Measurements from ENCODE around the gene ESPNL.

Gene ESPNL

DNA sequence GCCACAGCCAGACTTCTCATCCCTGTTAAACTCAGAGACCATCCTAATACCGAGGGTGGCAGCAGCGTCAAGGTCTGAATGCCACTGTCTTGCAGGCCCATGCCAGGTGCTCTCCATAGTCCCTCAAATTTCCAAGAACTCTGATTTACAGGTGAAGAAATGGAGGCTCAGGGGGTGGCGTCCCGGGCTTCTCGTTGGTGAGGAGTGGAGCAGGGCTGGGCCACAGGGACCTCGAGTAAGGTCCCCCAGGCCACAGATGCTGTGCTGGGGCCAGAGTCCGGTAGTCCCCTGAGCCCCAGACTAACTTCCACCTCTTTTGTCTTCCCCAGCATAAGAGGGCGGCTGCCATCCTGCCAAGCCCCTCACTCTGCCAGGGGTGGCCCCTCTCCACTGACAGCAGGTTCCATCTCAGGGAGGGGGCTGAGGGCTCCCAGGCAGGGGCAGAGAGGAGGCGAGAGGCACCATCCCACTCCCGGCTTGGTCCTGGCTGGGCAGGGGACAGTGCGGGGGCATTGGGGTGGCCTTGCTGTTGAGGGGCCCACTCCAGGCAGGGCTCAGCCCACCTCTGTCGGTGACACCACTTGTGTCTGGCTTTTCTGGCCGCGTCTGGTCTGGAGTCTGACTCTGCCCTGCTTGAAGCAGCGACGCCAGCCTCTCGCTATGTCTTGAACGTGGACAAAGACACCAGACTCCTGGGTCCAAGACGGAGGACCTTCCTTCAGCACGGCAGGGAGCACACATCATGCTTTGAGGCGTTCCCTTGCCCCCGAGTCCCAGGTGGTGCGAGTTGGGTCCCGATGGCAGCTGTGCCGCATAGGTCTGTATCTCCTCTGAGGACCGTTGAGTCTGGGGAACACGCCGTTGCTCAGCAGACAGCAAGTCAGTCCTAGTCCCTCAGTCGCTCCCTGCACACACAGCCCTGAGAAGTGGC, 22.4 kb downstream of the ESPNL start:
- Mint-ChIP-seq H3K4me1 (ENCODE audit: low read depth) (no peaks in the 10 kb centered on the region), H3K9me3 (no peaks in the 10 kb centered on the region), H3K4me3 (no peak overlapping the region), H3K36me3 (ENCODE audit: low read depth) (no peaks in the 10 kb centered on the region), H3K27me3 (ENCODE audit: low read depth) (peaks cover 3% of the 10 kb centered on the region), H3K27ac (no peak overlapping the region)

- H3K36me3 Mint-ChIP-seq (ENCODE audit: low read depth): no peaks in the 10 kb centered on the region
- no peak overlapping the region for H3K4me3 Mint-ChIP-seq
- no peaks in the 10 kb centered on the region for H3K4me1 Mint-ChIP-seq (ENCODE audit: low read depth)
- no peak overlapping the region for H3K27ac Mint-ChIP-seq
- no peaks in the 10 kb centered on the region for H3K27me3 Mint-ChIP-seq (ENCODE audit: low read depth)
- H3K9me3 Mint-ChIP-seq: no peaks in the 10 kb centered on the region
These were observed 23.3 kb downstream of the ESPNL start for GRCh38 chr2:238123218-238123971.

DNA sequence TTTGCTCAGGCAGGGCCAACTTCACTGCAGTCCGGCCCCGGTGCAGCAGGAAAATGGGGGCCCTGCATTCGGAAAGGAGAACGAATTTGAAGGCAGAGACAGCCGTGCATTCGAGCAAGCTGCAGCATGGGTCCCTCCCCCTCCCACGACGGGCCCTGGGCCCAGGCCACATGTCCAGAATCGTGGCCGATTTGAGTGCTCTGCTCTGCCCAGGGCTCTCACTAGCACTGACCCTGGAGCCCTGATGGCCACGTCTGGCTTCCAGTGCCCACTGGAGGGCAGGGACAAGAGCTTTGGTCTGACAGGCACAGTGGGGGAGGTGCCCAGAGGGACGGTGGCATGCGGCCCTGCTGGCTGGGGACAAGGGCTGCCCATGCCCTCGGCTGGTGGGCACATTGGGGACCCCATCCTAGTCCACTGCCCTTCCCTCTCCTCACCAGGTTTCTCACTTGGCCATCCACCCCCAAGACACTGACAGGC, 23.9 kb downstream of the ESPNL start:
- Mint-ChIP-seq H3K4me3 (no peak overlapping the region), H3K4me1 (ENCODE audit: low read depth) (no peaks in the 10 kb centered on the region), H3K27ac (no peak overlapping the region), H3K27me3 (ENCODE audit: low read depth) (no peaks in the 10 kb centered on the region), H3K9me3 (no peaks in the 10 kb centered on the region), H3K36me3 (ENCODE audit: low read depth) (no peaks in the 10 kb centered on the region)

DNA sequence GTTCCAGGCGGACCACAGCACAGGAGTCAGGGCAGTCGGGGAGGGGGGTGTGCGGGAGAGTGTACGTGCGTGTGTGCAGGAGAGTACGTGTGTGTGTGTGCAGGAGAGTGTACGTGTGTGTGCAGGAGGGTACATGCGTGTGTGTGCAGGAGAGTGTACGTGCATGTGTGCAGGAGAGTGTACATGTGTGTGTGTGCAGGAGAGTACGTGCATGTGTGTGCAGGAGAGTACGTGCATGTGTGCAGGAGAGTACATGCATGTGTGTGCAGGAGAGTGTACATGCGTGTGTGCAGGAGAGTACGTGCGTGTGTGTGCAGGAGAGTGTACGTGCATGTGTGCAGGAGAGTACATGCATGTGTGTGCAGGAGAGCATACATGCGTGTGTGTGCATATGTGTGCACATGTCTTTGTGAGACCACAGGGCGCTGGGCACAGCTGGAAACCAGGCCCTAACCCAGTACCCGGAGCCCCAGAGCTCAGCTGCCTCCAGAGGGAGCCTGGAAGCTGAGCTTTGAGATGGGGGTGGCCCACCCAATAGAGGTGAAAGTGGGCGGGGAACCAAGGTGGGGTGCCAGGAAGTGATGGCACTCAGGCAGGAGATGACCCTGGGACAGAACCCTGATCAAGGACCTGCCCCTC, 24.5 kb downstream of the ESPNL start:
- H3K4me1 Mint-ChIP-seq (ENCODE audit: low read depth): no peaks in the 10 kb centered on the region
- H3K36me3 Mint-ChIP-seq (ENCODE audit: low read depth): no peaks in the 10 kb centered on the region
- H3K9me3 Mint-ChIP-seq: no peaks in the 10 kb centered on the region
- H3K4me3 Mint-ChIP-seq: no peak overlapping the region
- no peak overlapping the region for H3K27ac Mint-ChIP-seq
- no peaks in the 10 kb centered on the region for H3K27me3 Mint-ChIP-seq (ENCODE audit: low read depth)

GRCh38 chr2:238125127-238125885, 25.2 kb downstream of the ESPNL start:
- Mint-ChIP-seq H3K9me3 (no peaks in the 10 kb centered on the region), H3K4me3 (no peak overlapping the region), H3K4me1 (ENCODE audit: low read depth) (no peaks in the 10 kb centered on the region), H3K36me3 (ENCODE audit: low read depth) (no peaks in the 10 kb centered on the region), H3K27me3 (ENCODE audit: low read depth) (no peaks in the 10 kb centered on the region), H3K27ac (no peak overlapping the region)

DNA sequence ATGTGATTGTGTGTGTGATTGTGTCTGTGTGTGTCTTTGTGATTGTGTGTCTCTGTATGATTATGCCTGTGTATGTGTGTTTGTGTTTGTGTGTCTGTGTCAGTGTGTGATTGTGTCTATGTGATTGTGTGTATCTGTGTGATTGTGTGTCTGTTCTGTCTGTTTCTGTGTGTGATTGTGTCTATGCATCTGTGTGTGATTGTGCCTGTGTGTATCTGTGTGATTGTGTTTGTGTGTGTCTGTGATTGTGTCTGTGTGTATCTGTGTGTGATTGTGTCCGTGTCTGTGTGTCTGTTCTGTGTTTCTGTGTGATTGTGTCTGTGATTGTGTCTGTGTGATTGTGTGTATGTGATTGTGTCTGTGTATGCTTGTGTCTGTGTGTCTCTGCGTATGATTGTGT, 26.2 kb downstream of the ESPNL start:
- H3K27ac Mint-ChIP-seq: no peak overlapping the region
- no peak overlapping the region for H3K4me3 Mint-ChIP-seq

DNA sequence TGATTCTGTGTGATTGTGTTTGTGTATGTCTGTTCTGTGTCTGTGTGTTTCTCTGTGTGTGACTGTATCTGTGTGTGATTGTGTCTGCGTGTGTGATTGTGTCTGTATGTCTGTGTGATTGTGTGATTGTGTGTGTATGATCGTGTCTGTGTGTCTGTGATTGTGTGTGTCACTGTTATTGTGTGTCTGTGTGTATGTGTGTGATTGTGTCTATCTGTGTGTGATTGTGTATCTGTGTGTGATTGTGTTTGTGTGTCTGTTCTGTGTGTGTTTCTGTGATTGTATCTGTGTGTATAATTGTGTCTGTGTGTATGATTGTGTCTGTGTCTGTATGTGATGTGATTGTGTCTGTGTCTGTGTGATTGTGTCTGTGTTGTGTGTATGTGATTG, 26.6 kb downstream of the ESPNL start:
- Mint-ChIP-seq H3K4me1 (ENCODE audit: low read depth) (no peaks in the 10 kb centered on the region), H3K9me3 (no peaks in the 10 kb centered on the region), H3K27me3 (ENCODE audit: low read depth) (no peaks in the 10 kb centered on the region), H3K27ac (no peak overlapping the region), H3K4me3 (no peak overlapping the region), H3K36me3 (ENCODE audit: low read depth) (no peaks in the 10 kb centered on the region)

More for the DNA sequence above, 26.2 kb downstream of the ESPNL start:
- Mint-ChIP-seq H3K4me1 (ENCODE audit: low read depth) (no peaks in the 10 kb centered on the region), H3K9me3 (no peaks in the 10 kb centered on the region), H3K27me3 (ENCODE audit: low read depth) (no peaks in the 10 kb centered on the region), H3K36me3 (ENCODE audit: low read depth) (no peaks in the 10 kb centered on the region)

DNA sequence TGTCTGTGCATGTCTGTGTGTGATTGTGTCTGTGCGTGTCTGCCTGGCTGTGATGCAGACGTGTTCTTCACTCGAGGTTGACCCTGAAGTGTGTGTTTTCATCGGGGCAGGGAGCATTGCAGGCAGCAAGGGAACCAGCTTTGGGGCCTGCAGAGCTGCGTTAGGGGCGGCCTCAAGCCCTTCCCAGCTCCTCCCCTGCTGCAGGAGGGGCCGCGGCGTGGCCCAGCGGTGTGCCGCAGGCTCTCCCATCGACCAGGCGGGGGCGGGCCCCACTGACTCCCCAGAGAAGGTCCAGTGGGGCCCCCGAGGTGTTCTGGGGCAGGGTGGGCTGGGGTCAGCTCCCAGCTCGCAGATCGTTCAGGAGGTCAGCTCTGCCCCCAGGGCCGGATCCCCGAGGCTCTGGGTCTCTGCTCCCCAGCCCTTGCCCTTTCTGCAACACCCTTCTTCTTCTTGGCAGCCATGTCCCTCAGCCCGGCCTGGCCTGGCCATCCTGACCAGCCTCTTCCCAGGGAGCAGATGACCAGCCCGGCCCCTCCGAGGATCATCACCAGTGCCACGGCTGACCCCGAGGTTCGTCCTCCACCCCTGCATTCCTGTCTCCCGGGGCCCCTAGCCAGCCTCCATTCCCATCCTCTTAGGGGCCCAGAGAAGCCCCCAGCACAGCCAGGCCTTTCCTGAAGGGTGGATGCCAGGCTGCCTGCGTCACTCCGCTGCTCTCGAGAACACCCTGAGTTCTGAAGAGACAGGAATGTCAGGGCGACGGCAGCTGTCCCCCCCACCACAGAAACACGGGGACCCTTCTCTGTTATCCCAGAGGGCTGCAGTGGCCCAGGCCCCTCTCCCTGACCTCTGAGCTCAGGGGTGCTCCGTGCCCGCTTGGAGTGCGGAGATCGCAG, 27.3 kb downstream of the ESPNL start:
- no peaks in the 10 kb centered on the region for H3K27me3 Mint-ChIP-seq (ENCODE audit: low read depth)
- H3K4me1 Mint-ChIP-seq (ENCODE audit: low read depth): no peaks in the 10 kb centered on the region
- H3K4me3 Mint-ChIP-seq: no peak overlapping the region
- H3K36me3 Mint-ChIP-seq (ENCODE audit: low read depth): no peaks in the 10 kb centered on the region
- no peak overlapping the region for H3K27ac Mint-ChIP-seq
- H3K9me3 Mint-ChIP-seq: no peaks in the 10 kb centered on the region

DNA sequence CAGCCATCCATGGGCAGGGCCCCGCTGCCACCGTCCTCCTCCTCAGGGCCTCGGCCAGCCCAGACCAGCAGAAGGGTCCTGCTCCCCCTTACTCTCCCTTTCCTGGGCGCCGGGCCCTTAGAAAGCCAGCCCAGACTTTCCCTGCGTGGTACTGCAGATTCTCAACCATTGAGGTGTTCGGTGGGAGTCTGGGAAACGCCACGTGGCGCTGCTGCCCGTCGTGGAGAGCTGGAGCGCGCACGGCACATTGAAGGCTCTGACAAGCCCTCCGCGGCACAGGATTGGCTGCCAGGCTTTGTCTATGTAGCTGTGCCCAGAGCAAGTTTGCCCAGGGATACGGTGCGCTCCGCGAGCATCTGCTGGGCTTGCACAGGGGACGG, 27.9 kb downstream of the ESPNL start:
- Mint-ChIP-seq H3K4me3 (no peak overlapping the region), H3K27ac (no peak overlapping the region), H3K4me1 (ENCODE audit: low read depth) (no peaks in the 10 kb centered on the region), H3K27me3 (ENCODE audit: low read depth) (no peaks in the 10 kb centered on the region), H3K9me3 (no peaks in the 10 kb centered on the region), H3K36me3 (ENCODE audit: low read depth) (no peaks in the 10 kb centered on the region)

DNA sequence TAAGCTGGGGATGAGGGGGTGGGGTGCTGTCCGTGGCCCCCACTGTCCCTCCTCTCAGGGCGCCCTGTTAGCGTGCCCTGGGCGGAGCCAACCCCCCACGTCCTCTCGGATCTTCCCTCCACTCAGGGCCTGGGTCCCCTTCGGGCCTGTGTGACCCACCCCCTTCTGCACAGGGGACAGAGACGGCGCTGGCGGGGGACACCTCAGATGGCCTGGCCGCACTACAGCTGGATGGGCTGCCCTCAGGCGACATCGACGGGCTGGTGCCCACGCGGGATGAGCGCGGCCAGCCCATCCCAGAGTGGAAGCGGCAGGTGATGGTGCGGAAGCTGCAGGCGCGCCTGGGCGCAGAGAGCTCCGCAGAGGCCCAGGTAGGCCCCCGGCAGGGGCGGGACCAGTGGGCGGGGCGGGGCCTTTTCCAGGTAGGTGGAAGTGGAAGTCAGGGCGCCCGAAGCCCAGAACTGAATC, 28.4 kb downstream of the ESPNL start:
- Mint-ChIP-seq H3K4me1 (ENCODE audit: low read depth) (no peaks in the 10 kb centered on the region), H3K9me3 (no peaks in the 10 kb centered on the region), H3K27ac (no peak overlapping the region), H3K36me3 (ENCODE audit: low read depth) (no peaks in the 10 kb centered on the region), H3K27me3 (ENCODE audit: low read depth) (no peaks in the 10 kb centered on the region), H3K4me3 (no peak overlapping the region)

DNA sequence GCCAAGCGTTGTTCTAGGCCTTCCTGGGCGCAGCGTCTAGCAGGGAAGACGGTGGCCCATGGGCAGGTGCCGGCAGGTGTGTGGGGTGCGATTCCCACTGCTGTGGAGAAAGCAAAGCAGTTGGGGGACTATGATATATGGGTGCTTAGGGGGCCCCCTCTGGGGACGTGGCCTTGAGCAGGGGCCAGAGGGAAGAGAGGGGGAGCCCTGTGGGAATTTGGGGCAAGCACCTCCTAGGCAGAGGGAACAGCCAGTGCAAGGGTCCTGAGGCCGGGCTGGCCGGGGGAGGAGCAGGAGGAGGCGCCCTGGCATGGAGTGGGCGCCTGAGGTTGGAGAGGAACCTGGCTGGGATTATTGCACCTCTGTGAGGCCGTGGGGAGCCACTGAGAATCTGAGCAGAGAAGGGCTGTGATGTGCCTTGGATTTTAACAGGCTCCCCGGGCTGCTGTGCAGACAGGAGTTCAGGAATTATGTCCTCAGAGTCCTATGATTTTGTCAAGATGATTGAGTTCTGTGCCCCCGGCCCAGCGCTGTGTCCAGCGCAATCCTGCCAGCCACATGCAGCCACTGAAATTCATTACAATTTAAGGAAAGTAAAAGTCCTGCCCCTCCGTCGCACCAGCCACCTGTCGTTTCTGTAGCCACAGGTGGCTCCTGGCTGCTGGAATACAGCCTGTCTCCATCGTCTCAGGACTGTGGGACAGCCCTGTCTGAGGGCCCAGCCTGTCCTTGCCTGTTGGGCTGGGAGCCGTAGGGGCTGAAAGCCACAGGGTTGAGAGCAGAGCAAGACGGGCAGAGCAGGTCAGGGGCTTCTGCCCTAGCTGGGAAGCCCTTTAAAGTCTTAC, 29.2 kb downstream of the ESPNL start:
- Mint-ChIP-seq H3K4me3 (no peak overlapping the region), H3K36me3 (ENCODE audit: low read depth) (no peaks in the 10 kb centered on the region), H3K27me3 (ENCODE audit: low read depth) (no peaks in the 10 kb centered on the region), H3K9me3 (no peaks in the 10 kb centered on the region), H3K27ac (no peak overlapping the region), H3K4me1 (ENCODE audit: low read depth) (no peaks in the 10 kb centered on the region)

GRCh38 chr2:238130111-238130695, 30.1 kb downstream of the ESPNL start:
- Mint-ChIP-seq H3K27me3 (ENCODE audit: low read depth) (no peaks in the 10 kb centered on the region), H3K9me3 (no peaks in the 10 kb centered on the region), H3K27ac (no peak overlapping the region), H3K4me3 (no peak overlapping the region), H3K4me1 (ENCODE audit: low read depth) (no peaks in the 10 kb centered on the region), H3K36me3 (ENCODE audit: low read depth) (no peaks in the 10 kb centered on the region)

Data from T-helper 1 cell treated with Interleukin-12 subunit alpha and Interleukin-12 subunit beta and Interleukin-4 antibody, amounts not matched to agents 30 μg/mL and 1 μg/mL, for 36 hours (primary cell).